ENCODE data around the gene KAZN.

KAZN gene

GRCh38 chr1:14937288-14937949 lies 338.9 kb downstream of the KAZN start:
- no peak for DNase-seq (ENCODE audit: low spot score)

GRCh38 chr1:14939527-14940284 lies 341.2 kb downstream of the KAZN start:
- DNase-seq (ENCODE audit: low spot score): no peak

- DNase-seq (ENCODE audit: low spot score): no peak
These were observed 341.9 kb downstream of the KAZN start for GRCh38 chr1:14940285-14940870.

GRCh38 chr1:14941864-14942263 lies 343.4 kb downstream of the KAZN start:
- no peak for DNase-seq (ENCODE audit: low spot score)

- no peak for DNase-seq (ENCODE audit: low spot score)
These were observed 346.0 kb downstream of the KAZN start for GRCh38 chr1:14944471-14944985.

GRCh38 chr1:14945132-14946010 lies 346.9 kb downstream of the KAZN start:
- no peak for DNase-seq (ENCODE audit: low spot score)

GRCh38 chr1:14946011-14946359 lies 347.5 kb downstream of the KAZN start:
- no peak for DNase-seq (ENCODE audit: low spot score)

- no peak for DNase-seq (ENCODE audit: low spot score)
These were observed 348.3 kb downstream of the KAZN start for GRCh38 chr1:14946684-14947238.

GRCh38 chr1:14947421-14947820 lies 348.9 kb downstream of the KAZN start:
- no peak for DNase-seq (ENCODE audit: low spot score)

GRCh38 chr1:14948112-14948652 lies 349.7 kb downstream of the KAZN start:
- DNase-seq (ENCODE audit: low spot score): no peak

GRCh38 chr1:14949270-14949835 lies 350.9 kb downstream of the KAZN start:
- DNase-seq (ENCODE audit: low spot score): no peak

- DNase-seq (ENCODE audit: low spot score): no peak
These were observed 351.6 kb downstream of the KAZN start for GRCh38 chr1:14949836-14950713.

- no peak for DNase-seq (ENCODE audit: low spot score)
These were observed 353.3 kb downstream of the KAZN start for GRCh38 chr1:14951766-14952165.

- no peak for DNase-seq (ENCODE audit: low spot score)
These were observed 354.3 kb downstream of the KAZN start for GRCh38 chr1:14952626-14953314.

GRCh38 chr1:14954210-14954609 lies 355.7 kb downstream of the KAZN start:
- no peak for DNase-seq (ENCODE audit: low spot score)

GRCh38 chr1:14954930-14955329 lies 356.4 kb downstream of the KAZN start:
- DNase-seq (ENCODE audit: low spot score): no peak

GRCh38 chr1:14955402-14955801 lies 356.9 kb downstream of the KAZN start:
- DNase-seq (ENCODE audit: low spot score): no peak

- DNase-seq (ENCODE audit: low spot score): no peak
These were observed 357.5 kb downstream of the KAZN start for GRCh38 chr1:14955976-14956375.

- no peak for DNase-seq (ENCODE audit: low spot score)
These were observed 358.2 kb downstream of the KAZN start for GRCh38 chr1:14956579-14957195.
